Measurements from ENCODE around the gene DNAH11.
"Not testable (repeated sequence)": the region's sequence is repeated elsewhere in the genome, so short reads cannot be mapped to it uniquely, and the experiment has no call there.

DNAH11 gene

GRCh38 chr7:21724562-21724961 lies 181.7 kb downstream of the DNAH11 start:
- DNase-seq (ENCODE audit: low read depth in 1 of 2, low spot score in 1 of 2) = no peak
- no peak overlapping the region for H3K27ac ChIP-seq (replicated peaks)
- no peak overlapping the region for H3K4me3 ChIP-seq (replicated peaks; ENCODE audit: insufficient read depth, low read length)
- TF ChIP-seq POLR2AphosphoS5 (IDR thresholded peaks at IDR 0.05; ENCODE audit: low read depth) (no peak), CTCF (IDR thresholded peaks at IDR 0.05; ENCODE audit: insufficient read depth, low read length) (no peak), GABPA (IDR thresholded peaks at IDR 0.05; ENCODE audit: low read depth) (no peak), SPI1 (IDR thresholded peaks at IDR 0.05; ENCODE audit: borderline replicate concordance, low read depth) (no peak)
- TF ChIP-seq, protein P1, sequence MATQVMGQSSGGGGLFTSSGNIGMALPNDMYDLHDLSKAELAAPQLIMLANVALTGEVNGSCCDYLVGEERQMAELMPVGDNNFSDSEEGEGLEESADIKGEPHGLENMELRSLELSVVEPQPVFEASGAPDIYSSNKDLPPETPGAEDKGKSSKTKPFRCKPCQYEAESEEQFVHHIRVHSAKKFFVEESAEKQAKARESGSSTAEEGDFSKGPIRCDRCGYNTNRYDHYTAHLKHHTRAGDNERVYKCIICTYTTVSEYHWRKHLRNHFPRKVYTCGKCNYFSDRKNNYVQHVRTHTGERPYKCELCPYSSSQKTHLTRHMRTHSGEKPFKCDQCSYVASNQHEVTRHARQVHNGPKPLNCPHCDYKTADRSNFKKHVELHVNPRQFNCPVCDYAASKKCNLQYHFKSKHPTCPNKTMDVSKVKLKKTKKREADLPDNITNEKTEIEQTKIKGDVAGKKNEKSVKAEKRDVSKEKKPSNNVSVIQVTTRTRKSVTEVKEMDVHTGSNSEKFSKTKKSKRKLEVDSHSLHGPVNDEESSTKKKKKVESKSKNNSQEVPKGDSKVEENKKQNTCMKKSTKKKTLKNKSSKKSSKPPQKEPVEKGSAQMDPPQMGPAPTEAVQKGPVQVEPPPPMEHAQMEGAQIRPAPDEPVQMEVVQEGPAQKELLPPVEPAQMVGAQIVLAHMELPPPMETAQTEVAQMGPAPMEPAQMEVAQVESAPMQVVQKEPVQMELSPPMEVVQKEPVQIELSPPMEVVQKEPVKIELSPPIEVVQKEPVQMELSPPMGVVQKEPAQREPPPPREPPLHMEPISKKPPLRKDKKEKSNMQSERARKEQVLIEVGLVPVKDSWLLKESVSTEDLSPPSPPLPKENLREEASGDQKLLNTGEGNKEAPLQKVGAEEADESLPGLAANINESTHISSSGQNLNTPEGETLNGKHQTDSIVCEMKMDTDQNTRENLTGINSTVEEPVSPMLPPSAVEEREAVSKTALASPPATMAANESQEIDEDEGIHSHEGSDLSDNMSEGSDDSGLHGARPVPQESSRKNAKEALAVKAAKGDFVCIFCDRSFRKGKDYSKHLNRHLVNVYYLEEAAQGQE (IDR thresholded peaks at IDR 0.05; ENCODE audit: insufficient replicate concordance, low read depth) = no peak
- no peaks in the 10 kb centered on the region for H3K27me3 ChIP-seq (ENCODE audit: insufficient read depth, poor library complexity, severe bottlenecking)

GRCh38 chr7:21730399-21730798 lies 187.6 kb downstream of the DNAH11 start:
- no peak for TF ChIP-seq CTCF (IDR thresholded peaks at IDR 0.05; ENCODE audit: insufficient read depth, low read length)
- TF ChIP-seq, protein P1 (IDR thresholded peaks at IDR 0.05; ENCODE audit: insufficient replicate concordance, low read depth) = no peak
- TF ChIP-seq POLR2AphosphoS5 (IDR thresholded peaks at IDR 0.05; ENCODE audit: low read depth) = no peak
- no peak for TF ChIP-seq GABPA (IDR thresholded peaks at IDR 0.05; ENCODE audit: low read depth)
- TF ChIP-seq SPI1 (IDR thresholded peaks at IDR 0.05; ENCODE audit: borderline replicate concordance, low read depth) = no peak
- no peak for DNase-seq (ENCODE audit: low read depth in 1 of 2, low spot score in 1 of 2)
- Histone ChIP-seq H3K27me3 (ENCODE audit: insufficient read depth, poor library complexity, severe bottlenecking) (no peaks in the 10 kb centered on the region), H3K4me3 (replicated peaks; ENCODE audit: insufficient read depth, low read length) (no peak overlapping the region), H3K27ac (replicated peaks) (no peak overlapping the region)

DNA sequence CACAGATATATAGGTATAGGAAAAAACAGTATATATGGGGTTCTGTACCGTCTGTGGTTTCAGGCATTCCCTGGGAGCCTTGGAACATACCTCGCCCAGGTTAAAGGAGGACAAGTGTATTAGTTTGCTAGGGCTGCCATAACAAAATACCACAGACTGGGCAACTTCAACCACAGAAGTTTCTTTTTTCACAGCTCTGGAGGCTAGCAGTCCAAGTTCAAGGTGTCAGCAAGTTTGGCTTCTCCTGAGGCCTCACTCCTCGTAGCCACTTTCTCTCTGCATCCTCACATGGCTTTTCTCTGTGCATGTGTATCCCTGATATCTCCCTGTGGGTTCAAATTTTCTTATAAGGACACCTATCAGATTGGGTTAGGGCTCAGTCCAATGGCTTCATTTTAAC lies 189.1 kb downstream of the DNAH11 start:
- DNase-seq (ENCODE audit: low read depth in 1 of 2, low spot score in 1 of 2) = no peak
- H3K27me3 ChIP-seq (ENCODE audit: insufficient read depth, poor library complexity, severe bottlenecking) = no peaks in the 10 kb centered on the region
- no peak for TF ChIP-seq SPI1 (IDR thresholded peaks at IDR 0.05; ENCODE audit: borderline replicate concordance, low read depth)
- TF ChIP-seq GABPA (IDR thresholded peaks at IDR 0.05; ENCODE audit: low read depth) = no peak
- TF ChIP-seq, protein P1 (IDR thresholded peaks at IDR 0.05; ENCODE audit: insufficient replicate concordance, low read depth) = no peak
- no peak for TF ChIP-seq CTCF (IDR thresholded peaks at IDR 0.05; ENCODE audit: insufficient read depth, low read length)
- TF ChIP-seq POLR2AphosphoS5 (IDR thresholded peaks at IDR 0.05; ENCODE audit: low read depth) = no peak
- H3K27ac ChIP-seq (replicated peaks) = no peak overlapping the region
- H3K4me3 ChIP-seq (replicated peaks; ENCODE audit: insufficient read depth, low read length) = no peak overlapping the region

- H3K27ac ChIP-seq (replicated peaks); H3K4me3 ChIP-seq (replicated peaks; ENCODE audit: insufficient read depth, low read length); H3K27me3 ChIP-seq (ENCODE audit: insufficient read depth, poor library complexity, severe bottlenecking); DNase-seq (ENCODE audit: low read depth in 1 of 2, low spot score in 1 of 2): not testable (repeated sequence)
These were observed 190.1 kb downstream of the DNAH11 start for GRCh38 chr7:21732956-21733355.
